Renal cortical epithelial cell (primary cell): ENCODE results near the gene AGPAT4. TPM values are rescaled to one million over a fixed set of nuclear protein-coding genes. Genes with fewer than 3 reads are reported as not detected.
A peak's percentile ranks its signal among the peaks of the same experiment; 100 is the strongest.
"Not testable (repeated sequence)": the region's sequence is repeated elsewhere in the genome, so short reads cannot be mapped to it uniquely, and the experiment has no call there.

Experiments used
- DNase-seq: peaks from one replicate; pipeline ENCODE4 v3.0.0-alpha.2; 2011; ENCODE audit warnings: low read depth
- total RNA-seq: library from RNA; depleted of rRNA; stranded (reverse); fragments of >200 nt; gene quantifications from 2 replicates; pipeline ENCODE4 v1.2.3, GENCODE V29; 2014

Gene AGPAT4
- total RNA-seq, 1 donor from 2014 or later, result 19.0 TPM

DNA sequence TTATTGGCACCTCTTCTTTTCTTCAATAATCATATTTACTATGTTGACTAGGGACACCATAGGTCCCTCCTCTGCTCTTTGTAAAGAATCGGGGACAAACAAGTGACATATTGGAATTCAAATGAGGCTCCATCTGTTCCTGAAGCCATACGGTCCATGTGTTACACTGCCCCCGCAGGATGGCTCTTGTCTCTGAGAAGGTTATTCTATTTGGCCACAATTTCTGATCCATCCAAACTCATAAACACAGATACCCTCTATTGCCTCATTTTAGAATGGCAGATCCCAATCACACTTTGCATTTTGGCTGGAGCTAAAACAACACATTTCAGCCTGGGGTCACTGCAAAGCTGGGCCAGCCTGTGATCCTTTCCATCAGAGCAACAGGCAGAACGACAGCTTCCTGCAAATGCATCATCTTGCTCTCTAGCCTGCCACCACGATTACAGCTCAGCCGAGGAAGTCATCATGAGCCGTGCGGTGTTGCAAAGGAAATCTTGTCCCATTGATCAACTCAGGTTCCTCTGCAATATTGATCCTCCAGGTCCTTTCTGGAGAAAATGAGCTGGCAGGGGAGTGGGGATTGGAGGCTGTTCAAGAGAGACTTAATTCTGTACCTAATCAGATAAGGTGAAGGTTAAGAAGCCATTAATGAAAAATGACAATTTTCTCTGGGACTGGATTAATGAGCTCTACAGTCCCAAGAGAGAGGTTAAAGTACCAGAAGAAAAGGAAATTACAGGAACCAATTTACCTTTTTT lies 73.1 kb downstream of the AGPAT4 start:
- no peak for DNase-seq

DNA sequence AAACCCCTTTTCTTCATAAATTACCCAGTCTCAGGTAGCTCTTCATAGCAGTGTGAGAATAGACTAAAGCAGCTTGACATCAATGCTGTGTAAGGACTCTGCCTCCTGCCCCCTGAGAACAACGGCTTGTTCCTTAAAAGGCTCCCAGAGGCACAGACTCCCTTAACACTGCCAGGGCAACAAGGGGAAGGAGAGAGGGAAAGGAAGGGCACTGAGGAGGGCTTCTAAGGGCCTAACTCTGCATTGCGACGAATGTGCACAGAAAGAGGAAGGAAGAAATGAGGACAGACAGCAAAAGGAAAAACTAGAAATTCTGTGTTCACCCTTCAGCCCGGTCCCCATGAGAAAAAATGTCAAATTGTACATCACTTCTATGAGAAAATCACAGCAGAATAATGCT lies 74.0 kb downstream of the AGPAT4 start:
- no peak for DNase-seq

DNA sequence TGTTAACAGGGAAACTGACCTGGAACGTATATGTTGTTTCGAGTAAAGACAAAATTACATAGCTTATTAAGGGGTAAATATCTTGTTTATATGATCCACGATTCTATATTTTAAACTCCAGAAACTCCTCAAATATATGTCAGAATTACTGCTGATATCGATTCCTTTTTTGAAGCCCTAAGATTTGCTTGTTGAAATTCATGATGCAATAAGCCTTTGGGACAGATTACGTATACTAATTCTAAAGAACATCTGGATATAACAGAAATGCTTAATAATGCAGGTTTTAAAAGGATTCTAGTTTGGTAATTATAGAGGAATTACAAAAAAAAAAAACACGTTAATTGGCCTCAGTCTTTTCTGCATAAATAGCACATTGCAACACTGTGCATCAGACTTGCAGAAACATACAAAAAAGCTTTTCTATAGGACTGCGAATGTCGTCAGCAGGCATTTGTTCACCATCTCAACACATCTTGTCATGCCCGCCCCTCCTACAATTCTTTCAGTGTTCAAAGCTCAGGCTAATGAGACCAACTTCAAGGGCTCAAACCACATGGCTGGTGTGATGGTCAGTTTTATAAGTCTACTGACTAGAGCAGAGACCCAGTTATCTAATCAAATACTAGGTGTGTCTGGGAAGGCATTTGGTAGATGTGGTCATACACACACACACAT lies 74.9 kb downstream of the AGPAT4 start:
- DNase-seq, result no peak

DNA sequence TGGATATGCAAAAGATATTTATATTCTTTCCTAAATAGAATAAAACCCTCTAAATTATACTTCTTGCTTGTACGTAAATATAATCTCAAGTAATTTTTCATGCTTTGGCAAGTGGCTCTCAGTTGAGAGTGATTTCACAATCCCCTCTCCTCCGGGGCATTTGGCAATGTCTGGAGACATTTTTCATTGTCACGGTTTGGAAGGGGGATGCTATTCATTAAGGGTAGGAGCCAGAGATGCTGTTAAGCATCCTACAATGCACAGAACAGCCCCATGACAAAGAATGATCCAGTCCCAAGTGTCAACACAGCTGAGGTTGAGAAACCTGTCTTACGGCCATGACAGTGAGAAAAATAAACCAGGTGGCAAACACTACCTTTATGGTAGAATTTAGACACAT lies 75.7 kb downstream of the AGPAT4 start:
- DNase-seq, result no peak

DNA sequence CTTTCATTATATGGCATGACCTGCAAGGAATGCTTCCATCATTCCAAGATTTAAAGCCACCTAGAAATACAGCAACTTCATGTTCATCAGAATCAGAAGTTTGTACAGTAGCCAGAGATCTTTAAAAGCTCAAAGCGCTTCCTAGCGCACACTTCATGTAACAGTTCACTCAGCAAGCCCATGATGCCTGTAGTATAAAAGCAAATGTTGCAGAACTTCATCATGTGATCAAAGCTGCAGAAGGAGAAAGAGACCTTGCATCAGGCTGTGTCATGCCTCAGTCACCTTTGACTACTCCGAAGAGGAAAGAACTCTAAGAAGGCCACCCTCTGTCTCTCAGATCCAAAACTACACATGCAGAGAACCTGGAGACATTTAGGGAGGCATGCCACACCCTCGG lies 78.5 kb downstream of the AGPAT4 start:
- peak; percentile 61 for DNase-seq

DNA sequence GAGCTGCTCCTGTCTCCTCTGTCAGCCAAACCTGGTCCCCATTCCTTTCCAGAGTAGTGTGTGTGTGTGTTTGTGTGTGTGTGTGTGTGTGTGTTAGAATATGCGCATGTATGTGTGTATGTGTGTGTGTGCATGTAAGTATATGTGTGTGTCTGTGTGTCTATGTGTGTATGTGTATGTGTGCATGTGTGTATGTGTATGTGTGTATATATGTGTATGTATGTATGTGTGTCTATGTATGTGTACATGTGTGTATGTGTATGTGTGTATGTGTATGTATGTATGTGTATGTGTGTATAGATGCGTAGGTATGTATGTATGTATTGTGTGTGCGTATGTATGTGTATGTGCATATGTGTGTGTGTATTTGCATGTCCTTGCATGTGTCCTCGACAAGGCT lies 79.5 kb downstream of the AGPAT4 start:
- no peak for DNase-seq

DNA sequence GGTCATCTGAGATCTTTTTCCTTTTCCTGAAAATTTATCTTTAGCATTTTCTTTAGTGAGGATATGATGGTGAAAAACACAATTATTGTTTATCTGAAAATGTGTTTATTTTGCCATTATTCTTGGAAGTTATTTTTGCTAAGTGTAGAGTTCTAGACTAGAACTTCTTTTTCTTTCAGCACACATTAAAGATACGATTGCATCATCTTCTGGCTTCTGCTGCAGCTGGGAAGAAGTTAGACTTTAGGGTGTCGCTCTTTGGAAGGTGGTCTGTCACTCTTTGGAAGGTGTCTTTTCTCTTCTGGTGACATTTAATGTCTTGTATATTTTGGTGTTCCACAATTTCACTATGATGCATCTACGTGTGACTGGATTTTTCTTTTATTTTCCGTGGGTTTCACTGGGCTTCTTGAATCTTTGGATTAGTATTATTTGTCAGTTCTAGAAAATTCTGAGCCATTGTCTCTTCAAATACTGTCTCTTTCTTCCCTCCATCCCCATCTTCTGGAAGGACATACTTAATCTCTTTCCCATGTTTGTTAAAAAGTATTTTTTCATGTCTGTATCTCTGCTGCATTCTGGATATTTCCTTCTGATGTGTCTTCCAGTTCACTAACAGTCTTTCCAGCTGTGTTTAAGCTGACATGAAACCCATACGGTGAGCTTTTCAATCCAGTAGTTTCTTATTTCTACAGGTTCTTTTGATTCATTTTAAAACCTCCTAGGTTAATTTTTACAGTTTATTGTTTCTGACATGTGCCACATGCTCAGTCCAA lies 81.0 kb downstream of the AGPAT4 start:
- DNase-seq, result no peak

DNA sequence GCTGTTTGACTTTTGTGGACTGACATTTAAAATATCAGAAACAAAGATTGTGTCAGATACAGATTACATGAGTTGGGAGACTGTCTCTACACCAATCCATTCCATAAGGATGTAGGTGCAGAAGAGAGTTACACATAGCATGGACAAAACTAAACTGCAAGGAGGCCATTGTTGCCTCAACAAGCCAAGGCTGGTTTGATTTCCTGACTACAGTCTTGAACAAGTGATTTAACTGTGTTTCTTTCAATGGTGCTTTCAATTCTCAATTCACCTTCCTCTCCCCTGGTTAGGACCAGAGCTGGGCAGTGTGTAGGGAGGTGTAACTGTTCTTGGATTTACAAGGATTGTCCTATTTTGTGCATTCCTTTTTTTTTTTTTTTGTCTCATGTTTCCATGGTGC lies 82.2 kb downstream of the AGPAT4 start:
- DNase-seq, result no peak

DNA sequence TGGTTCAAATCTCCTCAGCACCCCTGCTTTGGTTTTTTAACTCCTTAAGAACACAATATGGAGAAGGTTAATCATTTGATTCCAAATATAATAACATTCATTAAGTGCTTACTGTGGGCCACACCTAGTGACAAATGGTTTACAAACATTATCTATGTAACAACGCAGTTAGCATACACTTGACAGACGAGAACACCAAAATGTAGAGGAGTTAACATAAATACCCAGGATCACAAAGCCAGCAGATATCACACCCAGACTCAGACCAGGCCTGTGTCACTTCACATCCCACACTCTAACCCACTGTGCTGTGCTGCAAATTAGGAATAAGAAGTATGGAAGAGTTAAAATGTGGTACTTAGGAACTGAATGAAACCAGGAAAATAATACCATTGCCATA lies 82.9 kb downstream of the AGPAT4 start:
- DNase-seq, result no peak

DNA sequence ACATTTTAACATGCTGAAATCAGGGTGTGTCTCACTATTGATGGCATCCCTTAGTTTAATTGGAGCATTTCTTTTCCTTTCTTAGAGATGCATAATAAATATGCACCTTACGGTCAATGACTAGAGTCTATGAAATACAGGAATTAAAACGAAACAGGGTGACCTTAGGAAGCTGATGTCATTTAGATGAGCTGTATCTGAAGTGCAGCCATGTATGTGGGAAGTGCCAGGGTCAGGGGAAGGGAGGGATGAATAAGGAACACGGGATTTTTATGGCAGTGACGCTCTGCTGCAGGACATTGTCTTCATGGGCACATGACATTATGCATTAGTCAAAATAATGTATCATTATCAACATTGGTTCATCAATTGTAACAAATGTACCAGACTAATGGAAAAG lies 84.0 kb downstream of the AGPAT4 start:
- no peak for DNase-seq

DNA sequence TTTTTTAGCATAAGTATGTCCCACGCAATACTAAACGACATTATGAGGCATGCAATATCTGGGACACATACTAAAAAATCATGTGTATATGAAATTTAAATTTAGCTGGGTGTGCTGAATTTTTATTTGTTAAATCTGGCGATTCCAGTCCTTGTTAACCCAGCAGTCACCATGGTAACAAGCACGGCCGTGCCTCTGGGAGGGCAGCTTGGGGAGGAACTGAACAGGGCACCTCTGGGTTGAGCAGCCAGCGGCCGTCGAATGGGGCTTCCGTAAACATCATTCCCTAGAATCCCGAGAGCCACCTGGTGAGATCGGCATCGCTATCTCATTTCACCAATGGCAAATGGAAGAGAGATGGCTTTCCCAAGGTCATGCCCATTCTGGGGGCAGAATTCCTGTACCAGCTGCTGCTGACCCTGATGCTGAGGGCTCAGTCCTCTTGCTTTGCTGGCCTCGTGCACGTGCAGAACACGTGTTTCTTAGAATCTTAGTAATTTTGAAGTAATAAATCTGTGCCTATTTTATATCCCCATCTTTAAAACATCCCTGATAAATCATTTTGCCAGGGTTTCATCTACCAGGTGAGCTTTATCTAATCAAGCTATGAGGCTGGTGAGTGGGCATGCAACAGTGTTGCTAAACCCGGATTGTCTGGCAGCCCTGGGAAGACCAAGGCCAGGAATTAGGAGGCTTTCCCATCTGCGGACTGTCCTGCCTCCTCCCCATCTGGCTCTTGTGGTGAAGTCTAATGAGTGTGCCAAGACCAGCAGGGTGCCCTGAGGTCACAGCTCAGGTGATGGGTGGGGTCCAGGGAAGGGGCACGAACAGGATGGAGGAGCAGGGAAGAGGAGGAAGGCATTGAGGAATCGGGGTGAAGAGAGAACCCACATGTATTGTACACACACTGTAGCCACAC lies 85.1 kb downstream of the AGPAT4 start:
- no peak for DNase-seq

DNA sequence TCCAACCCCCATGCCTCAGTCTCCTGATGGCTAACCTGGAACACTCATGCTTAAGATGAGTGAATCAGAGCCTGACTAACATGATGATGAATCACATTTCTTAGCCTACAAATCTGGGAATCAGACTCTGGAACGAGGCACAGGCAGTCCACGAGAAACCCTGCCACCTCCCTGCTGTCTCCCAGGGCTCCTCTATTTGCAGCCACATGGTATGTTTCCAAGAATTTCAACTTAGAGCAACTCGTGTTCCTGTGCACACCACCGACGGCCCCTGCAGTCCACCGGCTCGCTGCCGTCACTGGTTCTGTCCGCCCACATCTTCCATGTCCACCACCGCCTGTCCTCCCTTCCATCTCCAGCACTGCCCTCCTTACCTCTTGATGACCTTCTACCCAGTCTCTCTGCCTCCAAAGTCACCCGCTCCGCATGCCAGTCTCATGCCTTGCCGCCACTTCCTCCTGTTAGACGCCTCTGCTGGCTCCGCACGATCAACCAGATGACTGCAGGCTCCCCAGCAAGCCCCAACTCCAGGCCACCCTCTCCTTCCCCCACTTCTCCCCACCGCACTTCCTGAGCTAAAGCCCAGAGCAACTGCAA lies 87.6 kb downstream of the AGPAT4 start:
- DNase-seq, result peak; percentile 98

DNA sequence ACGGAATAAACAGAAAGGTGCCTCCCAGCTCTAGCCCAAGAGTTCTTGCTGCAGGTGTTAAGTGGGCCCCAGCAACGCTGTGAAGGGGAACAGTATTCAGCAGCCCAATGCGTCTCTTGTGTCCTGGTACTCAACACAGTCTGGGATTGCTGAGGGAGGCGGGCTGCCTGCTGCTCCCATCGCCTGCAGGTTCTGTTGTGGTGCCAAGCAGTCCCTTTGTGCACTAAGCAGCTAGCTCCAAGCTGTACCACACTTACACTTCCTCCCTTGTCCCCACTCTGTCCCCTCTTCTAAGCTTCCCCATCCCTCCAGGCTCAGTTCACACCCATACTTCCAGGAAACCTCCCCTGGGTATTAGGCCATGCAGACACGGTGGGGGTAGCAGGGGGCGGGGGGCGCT lies 92.7 kb downstream of the AGPAT4 start:
- no peak for DNase-seq

DNA sequence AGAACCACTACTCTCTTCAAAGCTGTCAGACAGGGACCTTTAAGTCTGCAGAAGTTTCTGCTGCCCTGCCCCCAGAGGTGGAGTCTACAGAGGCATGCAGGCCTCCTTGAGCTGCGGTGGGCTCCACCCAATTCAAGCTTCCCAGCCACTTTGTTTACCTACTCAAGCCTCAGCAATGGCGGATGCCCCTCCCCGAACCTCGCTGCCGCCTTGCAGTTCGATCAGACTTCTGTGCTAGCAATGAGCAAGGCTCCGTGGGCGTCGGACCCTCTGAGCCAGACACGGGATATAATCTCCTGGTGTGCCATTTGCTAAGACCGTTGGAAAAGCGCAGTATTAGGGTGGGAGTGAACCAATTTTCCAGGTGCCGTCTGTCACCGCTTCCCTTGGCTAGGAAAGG lies 95.7 kb downstream of the AGPAT4 start:
- not testable (repeated sequence) for DNase-seq

DNA sequence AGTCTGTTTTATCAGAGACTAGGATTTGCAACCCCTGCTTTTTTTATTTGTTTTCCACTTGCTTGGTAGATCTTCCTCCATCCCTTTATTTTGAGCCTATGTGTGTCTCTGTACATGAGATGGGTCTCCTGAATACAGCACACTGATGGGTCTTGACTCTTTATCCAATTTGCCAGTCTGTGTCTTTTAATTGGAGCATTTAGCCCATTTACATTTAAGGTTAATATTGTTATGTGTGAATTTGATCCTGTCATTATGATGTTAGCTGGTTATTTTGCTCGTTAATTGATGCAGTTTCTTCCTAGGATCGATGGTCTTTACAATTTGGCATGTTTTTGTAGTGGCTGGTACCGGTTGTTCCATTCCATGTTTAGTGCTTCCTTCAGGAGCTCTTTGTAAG lies 97.4 kb downstream of the AGPAT4 start:
- DNase-seq, result not testable (repeated sequence)

DNA sequence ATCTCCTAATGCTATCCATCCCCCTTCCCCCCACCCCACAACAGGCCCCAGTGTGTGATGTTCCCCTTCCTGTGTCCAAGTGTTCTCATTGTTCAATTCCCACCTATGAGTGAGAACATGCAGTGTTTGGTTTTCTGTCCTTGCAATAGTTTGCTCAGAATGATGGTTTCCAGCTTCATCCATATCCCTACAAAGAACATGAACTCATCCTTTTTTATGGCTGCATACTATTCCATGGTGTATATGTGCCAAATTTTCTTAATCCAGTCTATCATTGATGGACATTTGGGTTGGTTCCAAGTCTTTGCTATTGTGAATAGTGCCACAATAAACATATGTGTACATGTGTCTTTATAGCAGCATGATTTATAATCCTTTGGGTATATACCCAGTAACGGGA lies 101.1 kb downstream of the AGPAT4 start:
- not testable (repeated sequence) for DNase-seq

DNA sequence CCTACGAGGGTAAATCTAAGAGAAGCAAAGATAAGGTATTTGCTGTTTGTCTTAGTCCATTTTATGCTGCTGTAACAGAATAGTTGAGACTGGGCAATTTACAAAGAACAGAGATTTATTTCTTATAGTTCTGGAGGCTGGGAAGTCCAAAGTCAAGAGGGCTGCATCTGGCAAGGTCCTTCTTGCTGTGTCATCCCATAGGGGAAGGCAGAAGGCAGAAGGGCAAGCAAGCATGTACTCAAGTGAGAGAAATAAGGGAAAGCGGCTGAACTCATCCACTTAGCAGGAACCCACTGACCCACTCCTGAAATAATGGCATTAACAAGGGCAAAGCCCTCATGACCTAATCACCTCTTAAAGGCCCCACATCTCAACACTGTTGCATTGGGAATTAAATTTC lies 102.7 kb downstream of the AGPAT4 start:
- no peak for DNase-seq

DNA sequence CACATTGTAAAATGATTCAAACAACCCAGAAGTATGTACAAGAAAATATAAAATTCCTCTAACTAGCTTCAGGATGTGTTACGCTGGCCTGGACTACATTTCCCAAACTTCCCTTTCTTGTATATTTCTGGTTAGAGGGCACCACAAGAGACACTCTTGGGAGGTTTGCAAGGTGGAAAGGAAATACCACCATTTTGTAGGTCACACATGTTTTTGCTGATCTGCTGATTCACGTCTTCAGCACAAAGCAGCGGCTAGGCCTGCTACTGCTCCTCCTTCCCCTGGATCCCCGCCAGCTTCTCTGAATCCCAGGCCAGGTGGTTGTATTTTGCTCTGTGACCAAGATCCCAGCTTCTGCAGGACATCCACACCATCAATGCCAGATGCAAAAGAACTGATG lies 104.2 kb downstream of the AGPAT4 start:
- peak; percentile 61 for DNase-seq

DNA sequence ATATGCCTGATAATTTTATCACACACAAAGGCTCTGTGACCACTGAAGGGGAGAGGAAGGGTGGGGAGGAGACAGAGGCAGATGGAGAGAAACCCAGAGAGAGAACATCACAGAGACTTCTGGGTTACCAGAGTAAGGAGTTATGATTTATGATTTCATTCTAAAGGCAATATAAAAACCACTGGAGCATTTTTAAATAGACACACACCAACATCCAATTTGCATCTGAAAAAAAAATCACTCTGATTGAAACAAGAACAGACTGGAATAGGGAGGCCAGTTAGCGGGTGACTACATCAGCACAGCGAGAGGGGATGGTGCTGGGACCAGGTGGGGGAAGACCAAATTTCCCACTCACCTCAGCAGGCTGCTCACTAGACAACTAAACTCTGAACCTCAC lies 104.8 kb downstream of the AGPAT4 start:
- peak; percentile 23 for DNase-seq

DNA sequence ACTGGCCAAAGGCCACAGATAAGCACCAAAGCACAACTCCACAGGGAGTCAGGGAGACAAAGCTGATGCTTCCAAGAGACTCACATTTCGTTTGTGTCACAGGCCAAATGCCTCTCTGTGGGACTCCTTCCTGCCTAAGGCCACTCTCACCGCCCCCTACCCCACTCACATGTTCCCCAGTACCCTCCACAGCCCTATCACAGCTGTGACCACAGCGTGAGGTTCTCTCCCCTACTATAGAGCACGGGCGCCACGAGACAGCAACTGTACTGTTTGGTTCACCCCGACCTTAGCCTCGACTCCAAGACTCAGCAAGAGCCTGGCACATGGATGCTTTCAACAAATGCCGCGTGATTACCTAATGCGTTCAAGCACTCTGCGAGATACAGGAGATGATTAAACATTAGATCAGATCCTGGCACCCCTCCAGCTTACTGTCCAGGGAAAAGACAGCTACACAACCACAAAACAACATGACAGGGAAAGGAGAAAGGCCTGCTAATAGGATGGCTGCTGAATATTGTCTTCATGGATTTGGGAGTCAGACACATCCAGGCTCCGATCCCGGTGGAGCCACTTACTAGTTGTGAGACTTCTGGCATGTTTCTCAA lies 105.5 kb downstream of the AGPAT4 start:
- peak; percentile 96 for DNase-seq

DNA sequence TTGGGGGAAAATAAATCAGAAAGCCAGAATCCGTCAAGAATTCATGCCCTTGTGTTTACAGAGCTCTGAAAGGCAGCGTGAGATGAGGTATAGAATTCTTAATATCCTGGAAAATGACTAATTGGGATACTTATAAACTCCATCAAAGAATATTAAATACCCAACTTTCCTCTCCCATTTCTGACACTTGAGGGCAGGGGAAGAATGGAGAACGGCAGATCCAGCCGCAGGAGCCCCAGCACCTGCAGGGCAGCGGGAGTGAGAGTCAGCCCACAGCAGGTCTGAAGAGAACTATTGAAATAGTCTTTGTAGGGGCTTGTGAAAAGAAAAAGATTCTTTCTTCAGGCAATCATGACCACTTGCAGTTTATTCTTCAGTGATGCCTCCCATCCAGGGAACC lies 107.2 kb downstream of the AGPAT4 start:
- DNase-seq, result no peak
